Jurkat, Clone E6-1 (cell line): Measurements from ENCODE around the gene CCDC174.
"Not testable (repeated sequence)": the region's sequence is repeated elsewhere in the genome, so short reads cannot be mapped to it uniquely, and the experiment has no call there.

ENCODE experiments used
- DNase-seq: peaks from one replicate; pipeline ENCODE4 v3.0.0-alpha.2; 2011; ENCODE audit warnings: low read depth, low spot score
- H3K4me3 ChIP-seq: 2 replicates; pipeline ENCODE4 v1.5.1; 2011; ENCODE audit warnings: mild to moderate bottlenecking, low read length, control low read depth, moderate library complexity

CCDC174 gene

GRCh38 chr3:14646589-14647413 lies 4.8 kb upstream of the CCDC174 start:
- DNase-seq: peak; percentile 24
- no peak overlapping the region for H3K4me3 ChIP-seq

DNA sequence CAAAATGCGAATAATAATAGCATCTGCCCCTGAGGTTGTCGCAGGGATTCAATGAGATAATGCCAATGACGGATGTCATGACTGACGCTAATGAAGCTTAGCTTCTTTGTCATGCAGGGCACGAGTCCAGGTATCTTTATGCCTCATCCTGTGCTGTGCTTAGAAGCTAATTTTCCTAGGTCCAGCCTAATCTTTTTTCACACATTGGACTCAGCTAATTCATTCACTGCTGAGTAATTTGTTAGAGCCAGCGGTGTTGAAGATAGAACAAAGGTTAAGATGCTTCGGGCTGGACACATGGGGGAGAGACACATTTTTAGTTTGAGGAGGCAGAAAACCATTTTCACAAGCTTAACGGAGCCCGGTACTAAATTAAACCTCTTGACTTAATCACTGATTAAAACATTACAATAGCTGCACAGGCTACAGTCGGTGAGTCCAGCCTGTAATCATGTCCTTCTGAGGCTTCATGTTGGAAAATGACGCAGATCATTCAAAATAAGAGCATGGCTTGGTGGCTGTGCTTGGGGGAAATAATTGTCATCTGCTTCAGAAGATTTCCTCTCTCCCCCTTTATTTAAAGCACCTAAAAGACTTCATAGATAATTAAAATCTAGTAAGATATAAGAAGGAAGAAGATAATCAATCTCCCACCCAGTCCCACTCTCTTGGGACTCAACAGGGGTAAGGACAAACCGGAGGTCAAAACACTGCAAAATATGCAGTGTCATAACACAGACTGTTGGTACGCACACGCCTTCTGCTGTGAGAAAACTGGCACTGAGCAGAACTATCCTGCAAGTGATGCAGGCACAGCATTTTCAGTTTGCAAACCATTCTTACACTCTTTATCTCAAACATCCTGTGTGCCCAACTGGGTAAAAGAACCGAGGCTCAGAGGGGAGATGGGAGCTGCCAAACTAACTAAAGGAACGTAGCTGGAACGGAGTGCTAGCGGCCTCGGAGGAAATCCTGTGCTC lies 3.3 kb upstream of the CCDC174 start:
- no peak for DNase-seq
- H3K4me3 ChIP-seq: no peak overlapping the region

DNA sequence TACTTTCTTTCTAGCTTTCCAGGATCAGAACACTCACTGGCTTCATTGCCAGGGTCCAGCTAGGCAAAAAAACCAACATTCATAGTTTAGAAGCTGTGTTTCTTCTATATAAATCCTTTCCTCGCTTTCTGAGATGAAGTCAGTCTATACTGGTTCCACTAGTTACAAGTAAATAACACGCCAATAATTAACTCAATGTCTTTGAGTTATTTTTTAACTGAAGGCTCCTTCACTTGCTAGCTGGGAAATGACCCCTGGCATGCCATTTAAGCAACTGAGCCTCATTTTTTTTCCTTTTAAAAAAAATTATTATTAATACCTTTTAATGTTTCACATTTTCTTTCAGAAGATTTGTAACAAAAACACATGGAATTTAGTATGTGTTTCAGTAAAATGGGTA lies 2.1 kb upstream of the CCDC174 start:
- no peak overlapping the region for H3K4me3 ChIP-seq
- DNase-seq: no peak

GRCh38 chr3:14650193-14650592 lies 1.4 kb upstream of the CCDC174 start:
- no peak overlapping the region for H3K4me3 ChIP-seq
- DNase-seq: no peak

GRCh38 chr3:14652360-14652907 lies 872 bp downstream of the CCDC174 start:
- DNase-seq: not testable (repeated sequence)
- H3K4me3 ChIP-seq: peak overlapping the region; percentile 93

GRCh38 chr3:14657579-14657978 lies 6.0 kb downstream of the CCDC174 start:
- no peak for DNase-seq
- H3K4me3 ChIP-seq: no peak overlapping the region

GRCh38 chr3:14658978-14659377 lies 7.4 kb downstream of the CCDC174 start:
- no peak for DNase-seq
- no peak overlapping the region for H3K4me3 ChIP-seq

- no peak for DNase-seq
- H3K4me3 ChIP-seq: no peak overlapping the region
These were observed 9.4 kb downstream of the CCDC174 start for GRCh38 chr3:14660942-14661341.

DNA sequence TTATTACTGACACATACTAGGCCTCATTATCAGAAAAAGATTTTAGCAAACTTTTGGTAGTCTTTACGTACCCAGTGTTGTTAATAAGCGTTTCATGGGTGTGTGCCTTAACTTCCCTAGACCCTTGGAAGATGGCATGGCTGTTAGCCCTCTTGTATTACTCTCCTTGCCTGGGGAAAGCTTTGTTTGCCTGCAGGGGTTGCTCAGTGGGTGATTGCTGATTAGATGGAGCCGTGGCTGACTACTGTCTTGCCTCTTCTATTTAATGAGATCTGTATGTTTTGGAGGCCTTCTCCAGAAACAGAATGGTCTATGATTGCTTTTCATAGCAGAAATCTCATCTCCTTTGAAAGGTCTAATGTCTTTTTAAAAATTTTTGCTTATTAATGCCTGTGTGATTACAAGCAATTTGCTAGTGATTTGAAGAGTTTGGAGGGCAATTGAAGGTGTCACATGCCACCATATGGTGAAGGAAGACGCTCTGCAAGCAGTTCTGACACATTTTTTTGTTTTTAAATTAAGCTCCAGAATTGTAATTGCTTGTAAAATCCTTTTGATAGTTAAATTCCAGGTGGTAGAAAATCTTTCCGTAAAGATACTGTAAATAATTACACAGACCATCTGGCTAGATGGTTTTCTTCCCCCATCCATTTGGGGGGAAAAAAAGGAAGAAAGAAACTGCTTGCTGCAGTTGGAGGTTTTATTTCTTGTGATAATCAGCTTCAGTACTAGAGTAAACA lies 12.0 kb downstream of the CCDC174 start:
- no peak overlapping the region for H3K4me3 ChIP-seq
- DNase-seq: no peak

- no peak for DNase-seq
- H3K4me3 ChIP-seq: no peak overlapping the region
These were observed 12.6 kb downstream of the CCDC174 start for GRCh38 chr3:14664170-14664569.

DNA sequence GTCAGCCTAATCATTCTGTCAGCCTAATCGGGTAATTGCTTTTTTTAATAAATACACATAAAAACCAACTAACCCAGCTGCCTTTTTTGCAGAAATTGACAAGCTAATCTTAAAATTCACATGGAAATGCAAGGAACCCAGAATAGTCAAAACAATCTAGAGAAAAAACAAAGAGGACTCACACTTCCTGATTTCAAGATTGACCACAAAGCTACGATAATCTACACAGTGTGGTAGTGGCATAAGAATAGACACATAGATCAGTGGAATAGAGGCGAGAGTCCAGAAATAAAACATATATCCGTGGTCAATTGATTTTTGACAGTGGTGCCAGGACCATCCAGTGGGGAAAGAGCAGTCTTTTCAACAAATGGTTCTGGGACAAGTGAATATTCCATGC lies 21.0 kb downstream of the CCDC174 start:
- DNase-seq: no peak

GRCh38 chr3:14674841-14675240 lies 23.3 kb downstream of the CCDC174 start, which contains the start of gene C3orf20:
Gene C3orf20, plus strand, starts transcription at chr3:14675141. Its CDS starts 7,573 bp downstream, at chr3:14682714.
- no peak within 1 kb of the TSS for H3K4me3 ChIP-seq
- DNase-seq: no peak

More for the DNA sequence above, 21.0 kb downstream of the CCDC174 start:
- H3K4me3 ChIP-seq: no peak overlapping the region

DNA sequence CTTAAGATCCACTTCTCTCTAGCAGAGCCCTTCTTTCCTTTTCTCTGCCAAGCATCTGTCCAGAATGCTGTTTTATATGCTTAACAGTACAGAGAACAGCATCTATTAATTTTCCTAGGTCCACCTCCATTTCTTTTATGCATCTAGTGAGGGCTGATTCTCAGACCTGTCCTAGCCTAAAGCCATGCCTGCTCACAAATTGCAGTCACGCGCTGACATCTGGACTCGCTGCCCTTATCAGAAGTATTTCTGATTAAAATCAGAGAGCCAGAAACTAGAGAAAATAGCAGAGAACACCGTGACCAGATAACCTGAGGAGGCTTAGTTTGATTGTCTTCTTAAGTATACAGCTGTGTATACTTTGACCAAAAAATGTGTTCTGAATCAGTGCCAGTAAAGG lies 25.3 kb downstream of the CCDC174 start:
- no peak overlapping the region for H3K4me3 ChIP-seq
- DNase-seq: no peak

- no peak for DNase-seq
- H3K4me3 ChIP-seq: no peak overlapping the region
These were observed 26.5 kb downstream of the CCDC174 start for GRCh38 chr3:14678015-14678503.

DNA sequence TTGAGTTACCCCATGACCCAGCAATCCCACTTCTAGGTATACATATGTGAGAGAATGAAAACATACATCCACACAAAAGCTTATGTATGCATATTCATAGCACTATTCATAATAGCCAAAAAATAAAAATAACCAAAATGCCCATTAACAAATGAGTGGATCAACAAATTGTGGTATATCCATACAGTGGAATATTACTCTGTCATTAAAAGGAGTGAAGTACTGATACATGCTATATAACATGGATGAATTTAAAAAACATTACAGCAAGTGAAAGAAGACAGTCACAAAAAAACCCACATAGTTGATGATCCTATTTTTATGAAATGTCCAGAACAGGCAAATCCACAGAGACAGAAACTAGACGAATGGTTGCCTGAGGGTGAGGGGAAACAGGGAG lies 28.6 kb downstream of the CCDC174 start:
- no peak for DNase-seq
- H3K4me3 ChIP-seq: no peak overlapping the region

DNA sequence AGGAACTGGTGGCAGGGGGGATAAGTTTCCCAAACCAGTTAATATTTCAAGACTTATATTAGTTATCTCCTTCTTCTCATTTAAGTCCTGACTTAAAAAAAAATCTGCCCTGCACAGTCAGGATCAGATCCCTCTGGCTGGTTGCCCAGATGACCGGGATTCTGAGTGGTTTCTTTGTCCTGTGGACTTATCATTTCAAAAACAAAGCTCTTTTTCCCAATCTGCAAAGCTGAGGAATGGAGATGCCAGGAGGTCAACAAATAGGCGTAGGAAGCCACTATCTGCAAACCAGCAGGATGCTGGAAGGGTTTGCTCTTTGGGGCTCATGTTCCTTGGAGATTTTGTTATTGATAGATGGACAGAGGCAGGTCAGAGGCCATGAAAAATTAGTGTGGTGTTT lies 29.2 kb downstream of the CCDC174 start:
- DNase-seq: no peak
- H3K4me3 ChIP-seq: no peak overlapping the region

- DNase-seq: no peak
- H3K4me3 ChIP-seq: no peak overlapping the region
These were observed 32.9 kb downstream of the CCDC174 start for GRCh38 chr3:14684447-14684846.

DNA sequence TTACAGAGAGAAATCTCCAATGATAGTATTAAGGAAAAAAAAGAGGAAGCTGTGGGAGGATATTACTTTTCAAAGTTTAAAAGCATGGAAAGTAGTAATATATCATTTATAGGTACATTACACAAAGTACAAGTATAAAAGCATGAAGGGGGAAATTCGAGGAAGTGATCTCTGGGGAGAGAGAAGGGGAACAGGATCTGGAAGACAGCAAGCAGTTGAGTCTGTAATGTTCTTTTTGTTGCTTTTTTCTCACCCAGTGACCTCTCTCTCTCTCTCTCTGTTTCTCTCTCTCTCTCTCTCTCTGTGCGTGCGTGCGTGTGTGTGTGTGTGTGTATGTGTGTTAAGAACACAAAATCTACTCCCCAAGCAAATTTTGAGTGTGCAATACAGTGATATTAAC lies 33.6 kb downstream of the CCDC174 start:
- no peak overlapping the region for H3K4me3 ChIP-seq
- no peak for DNase-seq

DNA sequence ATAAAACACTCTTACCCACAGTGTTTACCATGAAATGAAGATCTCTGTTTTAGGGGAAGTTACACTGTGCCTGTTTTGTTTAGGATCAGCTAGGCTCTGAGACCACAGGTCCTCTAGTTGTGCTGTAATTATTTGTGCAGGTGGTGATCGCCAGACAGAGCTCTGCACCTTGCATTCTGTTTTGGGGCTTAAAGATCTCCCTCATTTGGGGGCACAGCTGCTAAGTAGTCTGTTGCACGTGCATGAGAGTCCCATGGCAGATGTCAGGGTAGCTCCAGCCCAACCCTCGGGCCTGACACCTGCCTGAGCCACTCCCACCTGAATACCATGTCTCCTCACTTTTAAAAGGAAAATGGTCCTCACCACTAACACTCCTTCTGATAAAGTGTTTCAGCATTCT lies 35.8 kb downstream of the CCDC174 start:
- H3K4me3 ChIP-seq: no peak overlapping the region
- DNase-seq: peak; percentile 11
